Nephron progenitor cell (in vitro differentiated cells): Measurements from ENCODE around the gene YEATS2.

Experiments used
- DNase-seq: peaks from one replicate; pipeline ENCODE4 v3.0.0; 2021
- H3K27ac Mint-ChIP-seq: 2 replicates; pipeline ENCODE4 v1.8.0; 2021; ENCODE audit warnings: mild to moderate bottlenecking, moderate library complexity, mixed read lengths
- H3K27me3 Mint-ChIP-seq: 2 replicates; pipeline ENCODE4 v1.8.0; 2021; ENCODE audit warnings: mild to moderate bottlenecking, low read depth, mixed read lengths; ENCODE audit not compliant: poor library complexity
- H3K36me3 Mint-ChIP-seq: 2 replicates; pipeline ENCODE4 v1.8.0; 2021; ENCODE audit warnings: low read depth, mixed read lengths
- H3K4me1 Mint-ChIP-seq: 2 replicates; pipeline ENCODE4 v1.8.0; 2021; ENCODE audit warnings: mixed read lengths
- H3K4me3 Mint-ChIP-seq: 2 replicates; pipeline ENCODE4 v1.8.0; 2021; ENCODE audit warnings: mild to moderate bottlenecking, moderate library complexity, mixed read lengths
- H3K9me3 Mint-ChIP-seq: 2 replicates; pipeline ENCODE4 v1.8.0; 2021; ENCODE audit warnings: mild to moderate bottlenecking, moderate library complexity, mixed read lengths
- TF ChIP-seq, protein P1 (sequence below): fragments of 200-600 bp; sonication (generic); IDR thresholded peaks from 2 replicates; pipeline ENCODE4 v1.5.0; 2021; ENCODE audit warnings: antibody characterized with exemption

The YEATS2 gene

DNA sequence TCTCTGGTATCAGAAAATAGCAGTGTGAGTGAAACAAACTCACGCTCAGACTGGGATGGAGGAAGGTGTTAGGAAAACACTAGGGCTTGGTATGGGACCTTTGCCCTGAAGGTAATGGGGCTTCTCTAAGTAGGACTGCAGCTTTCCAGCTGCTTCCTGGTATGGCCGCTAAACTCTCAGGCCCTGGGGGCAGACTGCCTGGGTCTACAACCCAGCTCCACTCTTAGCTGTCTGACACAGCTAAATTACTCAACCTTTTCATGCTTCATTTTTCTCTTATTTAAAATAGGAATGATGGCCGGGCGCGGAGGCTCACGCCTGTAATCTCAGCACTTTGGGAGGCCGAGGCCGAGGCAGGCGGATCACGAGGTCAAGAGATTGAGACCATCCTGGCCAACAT is 5.2 kb upstream of the YEATS2 start:
- Mint-ChIP-seq H3K36me3 (no peaks in the 10 kb centered on the region), H3K27ac (no peak overlapping the region), H3K27me3 (peaks cover 4% of the 10 kb centered on the region), H3K9me3 (no peaks in the 10 kb centered on the region), H3K4me1 (peaks cover 5% of the 10 kb centered on the region), H3K4me3 (no peak overlapping the region)
- DNase-seq = no peak
- TF ChIP-seq, protein P1, sequence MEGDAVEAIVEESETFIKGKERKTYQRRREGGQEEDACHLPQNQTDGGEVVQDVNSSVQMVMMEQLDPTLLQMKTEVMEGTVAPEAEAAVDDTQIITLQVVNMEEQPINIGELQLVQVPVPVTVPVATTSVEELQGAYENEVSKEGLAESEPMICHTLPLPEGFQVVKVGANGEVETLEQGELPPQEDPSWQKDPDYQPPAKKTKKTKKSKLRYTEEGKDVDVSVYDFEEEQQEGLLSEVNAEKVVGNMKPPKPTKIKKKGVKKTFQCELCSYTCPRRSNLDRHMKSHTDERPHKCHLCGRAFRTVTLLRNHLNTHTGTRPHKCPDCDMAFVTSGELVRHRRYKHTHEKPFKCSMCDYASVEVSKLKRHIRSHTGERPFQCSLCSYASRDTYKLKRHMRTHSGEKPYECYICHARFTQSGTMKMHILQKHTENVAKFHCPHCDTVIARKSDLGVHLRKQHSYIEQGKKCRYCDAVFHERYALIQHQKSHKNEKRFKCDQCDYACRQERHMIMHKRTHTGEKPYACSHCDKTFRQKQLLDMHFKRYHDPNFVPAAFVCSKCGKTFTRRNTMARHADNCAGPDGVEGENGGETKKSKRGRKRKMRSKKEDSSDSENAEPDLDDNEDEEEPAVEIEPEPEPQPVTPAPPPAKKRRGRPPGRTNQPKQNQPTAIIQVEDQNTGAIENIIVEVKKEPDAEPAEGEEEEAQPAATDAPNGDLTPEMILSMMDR = no peak

DNA sequence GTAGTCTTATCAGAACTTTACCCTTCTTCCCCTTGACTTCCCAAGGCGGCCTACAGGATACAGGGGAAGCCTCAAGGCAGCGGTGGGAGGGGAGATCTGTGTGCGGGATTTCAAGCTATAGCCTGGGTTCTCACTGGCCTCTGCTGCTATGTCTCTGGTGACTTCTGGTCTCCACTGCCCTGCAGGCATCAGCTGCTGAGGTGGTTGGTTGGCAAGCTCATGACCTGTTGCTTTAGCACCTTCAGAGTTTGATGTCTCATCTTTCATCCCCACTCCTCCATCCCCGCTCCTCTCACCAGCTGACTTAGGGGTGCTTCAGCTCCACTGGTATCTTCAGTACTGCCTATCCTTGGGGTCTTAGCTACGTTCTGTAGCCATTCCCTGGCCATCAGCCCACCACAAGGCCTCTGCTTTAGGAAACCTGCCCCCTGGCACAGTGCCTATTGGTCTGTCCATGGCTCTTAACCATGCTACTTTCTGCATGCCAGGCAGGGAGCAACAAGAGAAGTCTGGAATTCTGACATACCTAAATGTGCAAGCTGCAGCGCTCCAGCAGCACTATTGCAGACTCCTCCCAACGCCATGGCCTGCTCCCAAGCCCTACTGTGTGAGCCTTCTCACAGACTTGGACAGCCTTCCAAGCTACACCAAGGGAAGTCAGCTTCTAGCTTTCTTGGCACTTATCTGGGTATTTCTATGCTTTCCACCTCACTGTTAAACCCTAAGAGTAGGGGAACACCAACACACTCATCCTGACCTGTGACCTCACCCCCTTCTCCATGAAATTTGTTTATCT is 1.8 kb upstream of the YEATS2 start:
- TF ChIP-seq, protein P1 = no peak
- H3K27me3 Mint-ChIP-seq = peaks cover 4% of the 10 kb centered on the region
- H3K4me1 Mint-ChIP-seq = peaks cover 27% of the 10 kb centered on the region
- no peak overlapping the region for H3K4me3 Mint-ChIP-seq
- no peak overlapping the region for H3K27ac Mint-ChIP-seq
- no peaks in the 10 kb centered on the region for H3K9me3 Mint-ChIP-seq
- no peak for DNase-seq
- peaks cover 3% of the 10 kb centered on the region for H3K36me3 Mint-ChIP-seq

- Mint-ChIP-seq H3K27ac (no peak overlapping the region), H3K36me3 (peaks cover 14% of the 10 kb centered on the region), H3K4me3 (peak overlapping the region; percentile 85), H3K27me3 (peaks cover 4% of the 10 kb centered on the region), H3K4me1 (peaks cover 41% of the 10 kb centered on the region), H3K9me3 (no peaks in the 10 kb centered on the region)
- TF ChIP-seq, protein P1 = no peak
- DNase-seq = no peak
These were observed 431 bp upstream of the YEATS2 start for GRCh38 chr3:183697123-183697609.

DNA sequence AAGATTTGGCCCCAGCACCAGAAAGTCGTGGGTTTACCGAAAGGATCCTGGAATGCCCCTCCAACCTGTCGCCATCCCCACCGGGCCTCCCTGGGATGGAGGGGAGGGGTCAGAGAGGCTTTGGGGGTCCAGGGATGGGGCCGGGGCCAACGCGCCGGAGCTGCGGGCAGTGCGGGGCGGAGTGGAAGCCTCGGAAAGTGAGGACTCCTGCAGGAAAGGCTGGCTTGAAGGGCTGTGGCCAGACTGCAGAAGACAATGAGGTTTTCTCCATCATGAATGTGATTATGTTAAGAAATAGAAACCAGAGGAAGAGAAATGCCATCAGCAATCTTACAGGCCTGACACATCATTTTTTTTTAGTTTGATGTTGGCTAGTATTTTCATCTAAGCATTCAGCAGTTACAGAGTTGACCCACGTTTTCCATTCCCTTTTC is 738 bp downstream of the YEATS2 start:
- Mint-ChIP-seq H3K4me3 (peak overlapping the region; percentile 94), H3K9me3 (peaks cover 2% of the 10 kb centered on the region), H3K27ac (no peak overlapping the region), H3K4me1 (peaks cover 41% of the 10 kb centered on the region), H3K36me3 (peaks cover 25% of the 10 kb centered on the region), H3K27me3 (peaks cover 4% of the 10 kb centered on the region)
- DNase-seq = peak; percentile 51
- TF ChIP-seq, protein P1 = no peak

GRCh38 chr3:183698756-183699155 is 1.2 kb downstream of the YEATS2 start:
- Mint-ChIP-seq H3K4me1 (peaks cover 41% of the 10 kb centered on the region), H3K27ac (peak overlapping the region; percentile 33), H3K36me3 (peaks cover 29% of the 10 kb centered on the region), H3K9me3 (peaks cover 4% of the 10 kb centered on the region), H3K27me3 (peaks cover 4% of the 10 kb centered on the region), H3K4me3 (peak overlapping the region; percentile 94)
- TF ChIP-seq, protein P1 = no peak
- no peak for DNase-seq
